Measurements from ENCODE around the gene SEZ6L.

SEZ6L gene

GRCh38 chr22:26267856-26268255, 98.6 kb downstream of the SEZ6L start:
- Histone ChIP-seq H3K4me1 (ENCODE audit: control insufficient read depth, insufficient read depth, low read length) (no peaks in the 10 kb centered on the region), H3K9ac (ENCODE audit: low read length) (no peak overlapping the region), H3K27me3 (ENCODE audit: control insufficient read depth, insufficient read depth, low read length) (no peaks in the 10 kb centered on the region), H3K36me3 (ENCODE audit: control insufficient read depth, insufficient read depth, low read length) (no peaks in the 10 kb centered on the region), H3K4me3 (ENCODE audit: low read length) (no peak overlapping the region), H3K27ac (ENCODE audit: low read depth, low read length) (no peak overlapping the region)

- Histone ChIP-seq H3K9ac (ENCODE audit: low read length) (no peak overlapping the region), H3K27me3 (ENCODE audit: control insufficient read depth, insufficient read depth, low read length) (no peaks in the 10 kb centered on the region)
Measured at GRCh38 chr22:26269572-26269971, 100.3 kb downstream of the SEZ6L start.

DNA sequence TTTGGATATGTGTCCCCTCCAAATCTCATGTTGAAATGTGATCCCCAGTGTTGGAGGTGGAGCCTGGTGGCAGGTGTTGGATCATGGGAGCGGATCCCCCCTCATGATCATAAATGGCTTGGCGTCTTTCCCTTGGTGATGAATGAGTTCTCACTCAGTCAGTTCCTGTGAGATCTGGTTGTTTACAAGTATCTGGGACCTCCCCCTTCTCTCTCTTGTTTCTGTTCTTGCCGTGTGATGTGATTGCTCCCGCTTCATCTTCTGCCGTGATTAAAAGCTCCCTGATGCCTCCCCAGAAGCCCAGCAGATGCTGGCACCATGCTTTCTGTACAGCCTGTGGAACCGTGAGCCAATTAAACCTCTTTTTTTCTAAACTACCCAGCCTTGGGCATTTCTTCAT, 102.2 kb downstream of the SEZ6L start:
- Histone ChIP-seq H3K27ac (ENCODE audit: low read depth, low read length) (no peak overlapping the region), H3K4me1 (ENCODE audit: control insufficient read depth, insufficient read depth, low read length) (no peaks in the 10 kb centered on the region), H3K9ac (ENCODE audit: low read length) (no peak overlapping the region), H3K4me3 (ENCODE audit: low read length) (no peak overlapping the region), H3K36me3 (ENCODE audit: control insufficient read depth, insufficient read depth, low read length) (no peaks in the 10 kb centered on the region), H3K27me3 (ENCODE audit: control insufficient read depth, insufficient read depth, low read length) (no peaks in the 10 kb centered on the region)

More at GRCh38 chr22:26269572-26269971, 100.3 kb downstream of the SEZ6L start:
- Histone ChIP-seq H3K27ac (ENCODE audit: low read depth, low read length) (no peak overlapping the region), H3K36me3 (ENCODE audit: control insufficient read depth, insufficient read depth, low read length) (no peaks in the 10 kb centered on the region), H3K4me3 (ENCODE audit: low read length) (no peak overlapping the region), H3K4me1 (ENCODE audit: control insufficient read depth, insufficient read depth, low read length) (no peaks in the 10 kb centered on the region)

GRCh38 chr22:26273011-26273675, 103.9 kb downstream of the SEZ6L start:
- H3K27ac ChIP-seq (ENCODE audit: low read depth, low read length) = no peak overlapping the region
- H3K4me1 ChIP-seq (ENCODE audit: control insufficient read depth, insufficient read depth, low read length) = no peaks in the 10 kb centered on the region
- no peak overlapping the region for H3K9ac ChIP-seq (ENCODE audit: low read length)
- H3K4me3 ChIP-seq (ENCODE audit: low read length) = no peak overlapping the region
- peaks cover 2% of the 10 kb centered on the region for H3K27me3 ChIP-seq (ENCODE audit: control insufficient read depth, insufficient read depth, low read length)
- no peaks in the 10 kb centered on the region for H3K36me3 ChIP-seq (ENCODE audit: control insufficient read depth, insufficient read depth, low read length)

GRCh38 chr22:26276529-26277160, 107.4 kb downstream of the SEZ6L start:
- peaks cover 2% of the 10 kb centered on the region for H3K27me3 ChIP-seq (ENCODE audit: control insufficient read depth, insufficient read depth, low read length)
- no peak overlapping the region for H3K9ac ChIP-seq (ENCODE audit: low read length)
- no peaks in the 10 kb centered on the region for H3K4me1 ChIP-seq (ENCODE audit: control insufficient read depth, insufficient read depth, low read length)
- H3K4me3 ChIP-seq (ENCODE audit: low read length) = no peak overlapping the region
- H3K36me3 ChIP-seq (ENCODE audit: control insufficient read depth, insufficient read depth, low read length) = no peaks in the 10 kb centered on the region
- H3K27ac ChIP-seq (ENCODE audit: low read depth, low read length) = no peak overlapping the region

DNA sequence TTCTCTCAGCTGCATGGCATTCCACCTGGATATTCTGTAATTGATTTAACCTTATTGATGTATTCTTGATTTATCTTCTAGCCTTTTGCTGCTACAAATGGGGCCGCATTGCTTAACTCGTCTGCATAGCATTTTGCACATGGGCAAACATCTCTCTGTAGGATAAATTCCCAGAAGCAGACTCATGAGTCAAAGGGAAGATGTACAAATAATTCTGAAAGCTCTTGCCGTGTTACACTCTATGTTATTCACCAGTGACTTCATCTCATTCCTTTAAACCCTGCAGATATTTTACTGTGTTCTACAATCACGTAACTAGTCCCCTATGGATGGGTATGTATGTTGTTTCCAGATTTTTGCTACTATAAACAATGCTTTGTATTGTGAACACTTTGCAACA, 112.7 kb downstream of the SEZ6L start:
- Histone ChIP-seq H3K27me3 (ENCODE audit: control insufficient read depth, insufficient read depth, low read length) (no peaks in the 10 kb centered on the region), H3K4me1 (ENCODE audit: control insufficient read depth, insufficient read depth, low read length) (no peaks in the 10 kb centered on the region), H3K4me3 (ENCODE audit: low read length) (no peak overlapping the region), H3K27ac (ENCODE audit: low read depth, low read length) (no peak overlapping the region), H3K36me3 (ENCODE audit: control insufficient read depth, insufficient read depth, low read length) (no peaks in the 10 kb centered on the region), H3K9ac (ENCODE audit: low read length) (no peak overlapping the region)

- Histone ChIP-seq H3K36me3 (ENCODE audit: control insufficient read depth, insufficient read depth, low read length) (no peaks in the 10 kb centered on the region), H3K4me1 (ENCODE audit: control insufficient read depth, insufficient read depth, low read length) (no peaks in the 10 kb centered on the region), H3K27me3 (ENCODE audit: control insufficient read depth, insufficient read depth, low read length) (no peaks in the 10 kb centered on the region), H3K9ac (ENCODE audit: low read length) (no peak overlapping the region), H3K4me3 (ENCODE audit: low read length) (no peak overlapping the region), H3K27ac (ENCODE audit: low read depth, low read length) (no peak overlapping the region)
Measured at GRCh38 chr22:26283330-26283729, 114.1 kb downstream of the SEZ6L start.

DNA sequence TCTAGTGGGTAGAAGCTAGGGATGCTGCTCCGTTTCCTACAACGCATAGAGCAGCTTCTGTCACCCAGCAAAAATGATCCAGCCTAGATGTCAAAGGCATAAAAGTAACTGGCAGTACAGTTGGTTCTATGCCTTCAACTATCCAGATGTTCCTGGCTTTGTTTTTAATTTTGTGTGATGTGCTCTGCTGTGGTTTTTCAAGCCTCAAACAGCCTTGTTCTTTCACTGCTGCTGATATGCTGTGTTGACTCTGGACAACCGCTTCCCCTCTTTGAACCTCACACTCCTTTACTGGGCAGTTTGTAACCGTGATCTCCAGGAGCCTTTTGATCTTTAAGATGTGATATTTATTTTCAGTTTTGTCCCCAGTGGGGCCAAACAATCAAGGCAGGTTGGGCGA, 116.4 kb downstream of the SEZ6L start:
- Histone ChIP-seq H3K36me3 (ENCODE audit: control insufficient read depth, insufficient read depth, low read length) (no peaks in the 10 kb centered on the region), H3K4me1 (ENCODE audit: control insufficient read depth, insufficient read depth, low read length) (no peaks in the 10 kb centered on the region), H3K9ac (ENCODE audit: low read length) (no peak overlapping the region), H3K27me3 (ENCODE audit: control insufficient read depth, insufficient read depth, low read length) (no peaks in the 10 kb centered on the region), H3K27ac (ENCODE audit: low read depth, low read length) (no peak overlapping the region), H3K4me3 (ENCODE audit: low read length) (no peak overlapping the region)

GRCh38 chr22:26286091-26286820, 117.0 kb downstream of the SEZ6L start:
- no peaks in the 10 kb centered on the region for H3K27me3 ChIP-seq (ENCODE audit: control insufficient read depth, insufficient read depth, low read length)
- no peak overlapping the region for H3K4me3 ChIP-seq (ENCODE audit: low read length)
- no peak overlapping the region for H3K27ac ChIP-seq (ENCODE audit: low read depth, low read length)
- H3K4me1 ChIP-seq (ENCODE audit: control insufficient read depth, insufficient read depth, low read length) = no peaks in the 10 kb centered on the region
- H3K36me3 ChIP-seq (ENCODE audit: control insufficient read depth, insufficient read depth, low read length) = no peaks in the 10 kb centered on the region
- H3K9ac ChIP-seq (ENCODE audit: low read length) = no peak overlapping the region

- Histone ChIP-seq H3K27ac (ENCODE audit: low read depth, low read length) (no peak overlapping the region), H3K27me3 (ENCODE audit: control insufficient read depth, insufficient read depth, low read length) (no peaks in the 10 kb centered on the region), H3K4me1 (ENCODE audit: control insufficient read depth, insufficient read depth, low read length) (no peaks in the 10 kb centered on the region), H3K36me3 (ENCODE audit: control insufficient read depth, insufficient read depth, low read length) (no peaks in the 10 kb centered on the region), H3K9ac (ENCODE audit: low read length) (no peak overlapping the region), H3K4me3 (ENCODE audit: low read length) (no peak overlapping the region)
Measured at GRCh38 chr22:26287382-26288225, 118.3 kb downstream of the SEZ6L start.

DNA sequence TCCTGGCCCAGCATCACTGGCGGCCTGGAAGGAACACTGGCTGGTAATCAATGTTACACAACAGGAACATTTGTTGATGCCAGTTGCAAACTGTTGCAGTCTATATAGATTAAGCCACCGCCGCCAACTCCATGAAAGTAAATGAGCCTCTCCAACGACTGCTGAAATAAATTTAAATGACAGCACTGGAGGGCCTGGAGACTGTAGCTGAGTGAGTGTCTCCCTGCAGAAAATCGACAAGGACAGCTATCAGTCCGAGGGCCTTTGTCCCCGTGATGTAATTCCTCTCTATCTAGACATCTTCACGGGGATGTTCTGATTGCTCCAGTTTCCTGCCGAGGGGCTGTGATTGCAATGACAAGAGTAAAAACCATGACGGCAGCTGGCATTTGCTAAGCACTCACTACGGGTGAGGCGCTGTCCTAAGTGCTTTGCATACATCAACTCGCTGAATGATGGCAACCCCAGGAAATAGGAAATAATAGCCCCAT, 120.4 kb downstream of the SEZ6L start:
- Histone ChIP-seq H3K27me3 (ENCODE audit: control insufficient read depth, insufficient read depth, low read length) (no peaks in the 10 kb centered on the region), H3K4me3 (ENCODE audit: low read length) (no peak overlapping the region), H3K27ac (ENCODE audit: low read depth, low read length) (no peak overlapping the region), H3K36me3 (ENCODE audit: control insufficient read depth, insufficient read depth, low read length) (no peaks in the 10 kb centered on the region), H3K9ac (ENCODE audit: low read length) (no peak overlapping the region), H3K4me1 (ENCODE audit: control insufficient read depth, insufficient read depth, low read length) (no peaks in the 10 kb centered on the region)

All from rectal smooth muscle tissue (tissue), 1 donor.